ENCODE data around the gene BTBD18. TPM values are rescaled to one million over a fixed set of nuclear protein-coding genes. Genes with fewer than 3 reads are reported as not detected.
A peak's percentile ranks its signal among the peaks of the same experiment; 100 is the strongest.

The BTBD18 gene
- total RNA-seq, 1 donor from 2014 or later: not detected

DNA sequence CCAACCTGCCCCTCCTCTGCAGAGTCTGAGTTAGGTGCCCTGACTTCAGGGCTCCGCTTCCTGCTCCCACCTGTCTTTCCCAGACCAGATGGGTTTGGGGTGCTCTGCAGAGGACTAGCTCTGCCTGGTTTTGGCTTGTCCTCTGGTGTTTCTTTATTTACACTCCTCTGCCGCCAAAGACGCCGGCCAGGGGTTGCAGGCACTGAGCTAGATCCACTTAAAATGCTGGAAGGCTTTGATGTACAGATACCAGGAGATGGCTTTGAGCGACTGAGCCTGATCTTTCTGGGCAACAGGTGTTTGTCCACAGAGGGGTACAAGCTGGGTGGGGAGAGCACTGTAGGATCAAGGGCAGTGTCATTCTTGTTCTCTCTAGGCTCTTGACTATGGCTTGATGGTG, 6.4 kb downstream of the BTBD18 start:
- intact Hi-C loops (cut with DNase I): no loop called here
- Histone ChIP-seq H3K27ac (no peak overlapping the region), H3K4me1 (peaks cover 0 to 15% of the 10 kb centered on the region in 2 donors), H3K9me3 (no peaks in the 10 kb centered on the region), H3K4me3 (no peak overlapping the region), H3K36me3 (peaks cover 14 to 24% of the 10 kb centered on the region in 2 donors), H3K27me3 (no peaks in the 10 kb centered on the region)
- TF ChIP-seq, protein P1, sequence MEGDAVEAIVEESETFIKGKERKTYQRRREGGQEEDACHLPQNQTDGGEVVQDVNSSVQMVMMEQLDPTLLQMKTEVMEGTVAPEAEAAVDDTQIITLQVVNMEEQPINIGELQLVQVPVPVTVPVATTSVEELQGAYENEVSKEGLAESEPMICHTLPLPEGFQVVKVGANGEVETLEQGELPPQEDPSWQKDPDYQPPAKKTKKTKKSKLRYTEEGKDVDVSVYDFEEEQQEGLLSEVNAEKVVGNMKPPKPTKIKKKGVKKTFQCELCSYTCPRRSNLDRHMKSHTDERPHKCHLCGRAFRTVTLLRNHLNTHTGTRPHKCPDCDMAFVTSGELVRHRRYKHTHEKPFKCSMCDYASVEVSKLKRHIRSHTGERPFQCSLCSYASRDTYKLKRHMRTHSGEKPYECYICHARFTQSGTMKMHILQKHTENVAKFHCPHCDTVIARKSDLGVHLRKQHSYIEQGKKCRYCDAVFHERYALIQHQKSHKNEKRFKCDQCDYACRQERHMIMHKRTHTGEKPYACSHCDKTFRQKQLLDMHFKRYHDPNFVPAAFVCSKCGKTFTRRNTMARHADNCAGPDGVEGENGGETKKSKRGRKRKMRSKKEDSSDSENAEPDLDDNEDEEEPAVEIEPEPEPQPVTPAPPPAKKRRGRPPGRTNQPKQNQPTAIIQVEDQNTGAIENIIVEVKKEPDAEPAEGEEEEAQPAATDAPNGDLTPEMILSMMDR (IDR thresholded peaks at IDR 0.05): no peak
- no peak for DNase-seq (ENCODE audit: low spot score in 2 of 2)

DNA sequence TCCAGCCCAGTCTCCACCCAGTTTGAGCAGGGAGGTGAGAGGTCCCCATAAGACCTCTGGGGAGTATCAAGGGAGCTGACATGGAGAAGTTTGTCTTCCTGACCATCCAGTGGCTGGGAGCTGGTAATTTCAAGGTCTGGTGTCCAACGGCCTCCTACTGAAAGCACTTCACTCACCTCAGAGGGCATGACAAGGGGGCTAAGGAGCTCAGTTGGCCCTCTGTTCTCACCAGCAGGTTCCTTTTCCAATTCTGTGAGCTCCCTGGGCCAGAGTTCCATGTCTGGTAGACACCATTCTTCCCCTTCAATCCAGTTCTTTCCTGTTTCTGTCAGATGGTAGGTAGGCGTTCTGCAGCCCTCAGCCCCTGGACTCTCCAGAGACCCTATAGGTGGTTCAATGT, 7.3 kb downstream of the BTBD18 start:
- H3K4me1 ChIP-seq: peaks cover 0 to 15% of the 10 kb centered on the region in 2 donors
- TF ChIP-seq, protein P1 (IDR thresholded peaks at IDR 0.05): no peak
- intact Hi-C loops (cut with DNase I): loop anchor here (5.0 kb wide), 1 partner anchor 833 kb away; the partner anchor contains the start of genes LPXN and ZFP91
- DNase-seq (ENCODE audit: low spot score in 2 of 2): no peak
- H3K27me3 ChIP-seq: no peaks in the 10 kb centered on the region
- peaks cover 14 to 27% of the 10 kb centered on the region in 2 donors for H3K36me3 ChIP-seq
- H3K27ac ChIP-seq: no peak overlapping the region
- H3K9me3 ChIP-seq: no peaks in the 10 kb centered on the region
- H3K4me3 ChIP-seq: no peak overlapping the region

DNA sequence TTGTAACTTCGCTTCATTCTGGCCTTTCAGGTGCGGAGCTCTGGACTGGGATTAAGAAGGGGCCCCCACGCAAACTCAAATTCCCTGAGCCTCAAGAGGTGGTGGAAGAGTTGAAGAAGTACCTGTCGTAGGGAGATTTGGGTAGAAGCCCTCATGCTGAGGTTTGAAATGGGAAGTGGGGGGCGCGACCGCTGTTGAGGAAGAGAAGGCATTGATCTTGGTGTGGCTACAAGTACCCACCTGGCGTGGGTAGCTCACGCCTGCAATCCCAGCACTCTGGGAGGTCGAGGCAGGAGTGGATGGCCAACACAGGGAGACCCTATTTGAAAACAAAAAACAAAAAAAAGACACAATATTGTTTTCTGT, 9.5 kb downstream of the BTBD18 start:
- Histone ChIP-seq H3K27ac (peak overlapping the region; percentile 95 to 97), H3K9me3 (no peaks in the 10 kb centered on the region), H3K4me1 (peaks cover 0 to 15% of the 10 kb centered on the region in 2 donors), H3K4me3 (peak overlapping the region; percentile 91 to 93), H3K27me3 (no peaks in the 10 kb centered on the region), H3K36me3 (peaks cover 29 to 42% of the 10 kb centered on the region in 2 donors)
- intact Hi-C loops (cut with DNase I): loop anchor here (5.0 kb wide), 1 partner anchor 835 kb away; the partner anchor contains the start of genes LPXN and ZFP91
- DNase-seq (ENCODE audit: low spot score in 2 of 2): no peak
- TF ChIP-seq, protein P1 (IDR thresholded peaks at IDR 0.05): no peak

DNA sequence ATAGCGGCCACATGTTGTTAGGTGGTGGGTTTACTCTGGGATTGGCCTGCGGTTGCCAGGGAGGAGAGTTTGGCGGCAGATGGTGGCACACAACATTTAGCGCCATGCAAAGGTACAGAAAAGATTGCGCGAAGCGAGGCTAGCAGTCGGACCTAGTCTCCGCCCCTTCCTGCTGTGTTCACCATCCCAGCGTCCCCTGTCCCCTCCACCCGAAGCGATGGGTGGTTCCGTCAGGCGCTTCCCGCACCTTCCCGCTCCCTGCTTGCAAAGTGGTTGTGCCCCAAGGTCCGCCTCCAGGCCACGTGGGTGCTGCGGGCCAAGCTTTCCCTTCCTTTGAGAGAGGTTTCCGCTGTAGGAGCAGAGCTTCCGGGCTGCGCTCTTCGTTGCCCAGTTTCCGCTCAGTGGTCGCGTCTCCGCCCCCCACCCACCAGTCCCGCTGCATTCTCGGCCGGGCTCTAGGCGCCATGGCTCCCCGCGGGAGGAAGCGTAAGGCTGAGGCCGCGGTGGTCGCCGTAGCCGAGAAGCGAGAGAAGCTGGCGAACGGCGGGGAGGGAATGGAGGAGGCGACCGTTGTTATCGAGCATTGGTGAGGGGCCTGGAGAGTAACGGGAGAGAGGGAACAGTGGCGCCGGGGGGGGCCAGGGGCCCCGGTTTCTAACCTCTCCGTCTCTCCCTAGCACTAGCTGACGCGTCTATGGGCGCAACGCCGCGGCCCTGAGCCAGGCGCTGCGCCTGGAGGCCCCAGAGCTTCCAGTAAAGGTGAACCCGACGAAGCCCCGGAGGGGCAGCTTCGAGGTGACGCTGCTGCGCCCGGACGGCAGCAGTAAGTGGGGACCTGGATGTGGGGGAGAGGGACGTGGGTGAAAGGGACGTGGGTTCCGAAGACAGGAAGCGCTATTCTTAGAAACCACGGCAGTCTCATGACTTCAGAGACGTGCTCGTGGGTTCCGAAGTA, 10.2 kb downstream of the BTBD18 start, which contains the start of gene SELENOH:
Gene SELENOH, plus strand, starts transcription at position 360 of the 955 bp plus-strand sequence. Its CDS starts 105 bp downstream, at position 465.
- H3K27ac ChIP-seq: peak within 1 kb of the TSS; percentile 95 to 97
- H3K36me3 ChIP-seq: peaks cover 29 to 42% of the 10 kb centered on the region in 2 donors
- DNase-seq (ENCODE audit: low spot score in 2 of 2): peak; percentile 84 to 98
- H3K4me1 ChIP-seq: peaks cover 0 to 15% of the 10 kb centered on the region in 2 donors
- no peaks in the 10 kb centered on the region for H3K9me3 ChIP-seq
- intact Hi-C loops (cut with DNase I): loop anchor here (1.0 to 5.0 kb wide), 5 partner anchors 20 to 836 kb away; partner anchors contain the start of genes CTNND1, LPXN, MED19 and TMX2
- no peaks in the 10 kb centered on the region for H3K27me3 ChIP-seq
- H3K4me3 ChIP-seq: peak within 1 kb of the TSS; percentile 91 to 93
- TF ChIP-seq, protein P1 (IDR thresholded peaks at IDR 0.05): no peak

DNA sequence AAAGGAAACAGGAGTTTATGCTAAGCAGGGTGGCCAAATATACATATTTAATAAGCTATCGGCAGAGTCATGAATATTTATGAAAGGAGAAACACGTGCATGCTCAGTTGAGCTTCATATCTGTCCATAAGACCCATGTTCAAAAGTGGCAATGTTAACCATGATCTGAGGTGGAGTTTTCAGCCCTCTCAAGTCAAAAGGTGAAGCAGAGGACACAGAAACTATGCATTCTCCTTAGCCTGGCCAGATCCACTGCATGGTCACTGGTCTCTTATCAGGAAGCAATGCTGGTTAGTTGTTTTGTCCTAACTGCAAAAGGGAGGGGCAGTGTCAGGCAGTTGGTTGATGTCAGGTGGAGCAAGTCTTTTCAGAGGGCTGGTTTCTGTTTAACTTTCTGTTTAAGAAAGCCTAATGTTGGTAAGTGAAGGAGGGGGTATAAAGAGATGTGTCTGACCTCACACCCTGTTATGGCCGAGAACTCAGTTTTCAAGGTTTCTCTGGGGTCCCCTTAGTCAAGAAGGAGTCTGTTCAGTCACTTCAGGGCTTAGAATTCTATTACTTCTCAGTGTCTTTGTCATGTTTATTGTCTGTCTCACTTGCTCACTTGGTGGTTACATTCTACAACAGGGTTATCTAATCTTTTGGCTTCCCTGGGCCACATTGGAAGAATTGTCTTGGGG, 15.9 kb downstream of the BTBD18 start:
- Histone ChIP-seq H3K4me3 (no peak overlapping the region), H3K27me3 (no peaks in the 10 kb centered on the region), H3K4me1 (peaks cover 0 to 2% of the 10 kb centered on the region in 2 donors), H3K36me3 (peaks cover 18 to 25% of the 10 kb centered on the region in 2 donors), H3K27ac (no peak overlapping the region), H3K9me3 (no peaks in the 10 kb centered on the region)
- TF ChIP-seq, protein P1 (IDR thresholded peaks at IDR 0.05): no peak
- intact Hi-C loops (cut with DNase I): no loop called here
- DNase-seq (ENCODE audit: low spot score in 2 of 2): no peak
